NCI-H2227 (cell line): ENCODE data around the gene HOXD4.

Experiments used
- DNase-seq: peaks from one replicate; lab custom pipeline; 2025; ENCODE audit not compliant: unreplicated experiment; lab: John Stamatoyannopoulos, UW

The HOXD4 gene

DNA sequence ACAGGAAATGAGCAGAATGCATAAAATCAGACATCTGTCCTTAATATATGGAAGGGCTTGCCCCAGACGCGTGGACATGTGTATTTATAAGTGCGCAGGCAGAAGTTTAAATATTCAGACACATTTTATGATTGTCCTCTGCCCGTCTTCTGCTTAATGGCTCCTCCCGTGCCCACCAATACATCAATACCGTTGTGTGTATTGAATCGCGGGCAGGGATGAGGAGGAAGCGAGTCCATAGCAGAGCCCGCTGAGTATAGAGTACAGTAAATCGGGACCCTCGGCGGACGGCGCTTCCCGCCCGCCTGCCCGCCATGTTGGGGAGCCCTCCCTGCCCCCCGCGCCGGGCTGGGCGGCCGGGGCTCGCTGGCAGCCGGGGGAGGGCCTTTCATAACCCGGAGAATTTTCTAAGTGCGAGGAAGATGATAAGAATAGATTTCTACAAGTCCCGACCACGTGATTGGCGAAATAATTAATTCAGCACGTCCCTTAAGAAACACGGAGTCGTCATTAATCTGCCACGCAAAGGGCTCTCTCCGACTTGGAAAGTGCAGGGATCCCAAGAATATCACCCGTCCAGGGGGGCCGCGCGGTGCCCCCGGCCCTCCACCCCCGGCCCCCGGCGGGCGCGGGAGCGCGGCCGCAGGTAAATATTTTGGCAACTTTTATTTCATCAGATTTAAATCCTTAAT, 5.6 kb downstream of the HOXD4 start, which contains the start of gene HOXD3:
Gene HOXD3, plus strand, starts transcription at position 501 of the 692 bp plus-strand sequence. CDS start 11,808 bp downstream, outside the sequence.
- DNase-seq, result no peak

GRCh38 chr2:176157499-176158185, 6.3 kb downstream of the HOXD4 start:
- no peak for DNase-seq

GRCh38 chr2:176158186-176158591, 6.8 kb downstream of the HOXD4 start:
- no peak for DNase-seq

DNA sequence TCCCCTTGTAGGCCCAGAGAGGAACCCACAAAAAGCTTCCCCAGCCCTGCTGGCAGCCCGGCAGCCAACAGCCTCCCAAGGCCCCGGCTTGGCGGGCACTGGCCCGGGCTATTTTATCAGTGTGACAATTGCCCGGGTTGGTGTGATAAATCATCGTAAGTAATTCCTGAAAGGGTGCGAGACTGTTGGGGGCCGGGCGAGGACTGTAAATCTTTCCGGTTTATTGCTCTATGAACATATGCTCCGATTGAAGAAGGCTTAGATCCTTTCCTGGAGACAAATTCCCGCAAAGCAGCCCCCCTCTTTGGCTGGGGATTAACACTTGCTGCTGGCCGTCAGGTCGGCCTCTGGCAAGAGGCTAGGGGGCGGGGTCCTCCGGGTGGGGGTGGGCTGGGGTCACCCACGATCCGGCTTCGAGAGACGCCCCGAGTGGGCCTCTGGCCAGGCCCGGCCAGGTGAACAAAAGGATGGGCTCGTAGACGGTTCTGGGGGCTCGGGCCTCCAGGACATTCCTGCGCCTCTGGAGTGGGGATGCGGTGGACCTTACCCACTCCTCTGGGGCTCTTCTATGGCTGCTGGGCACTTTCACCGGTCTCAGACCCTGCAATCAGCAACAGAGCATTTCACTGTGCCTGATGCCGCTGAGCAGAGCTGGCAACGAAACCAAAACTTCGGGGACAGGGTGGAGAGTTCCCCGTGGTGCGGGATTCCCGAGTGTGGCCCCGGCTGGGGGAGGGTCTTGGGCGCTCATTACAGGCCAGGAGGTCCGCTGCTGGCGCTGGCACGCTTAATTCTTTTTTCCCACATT, 7.7 kb downstream of the HOXD4 start:
- DNase-seq, result no peak

- DNase-seq, result no peak
Observed at GRCh38 chr2:176159663-176160250, 8.4 kb downstream of the HOXD4 start.

DNA sequence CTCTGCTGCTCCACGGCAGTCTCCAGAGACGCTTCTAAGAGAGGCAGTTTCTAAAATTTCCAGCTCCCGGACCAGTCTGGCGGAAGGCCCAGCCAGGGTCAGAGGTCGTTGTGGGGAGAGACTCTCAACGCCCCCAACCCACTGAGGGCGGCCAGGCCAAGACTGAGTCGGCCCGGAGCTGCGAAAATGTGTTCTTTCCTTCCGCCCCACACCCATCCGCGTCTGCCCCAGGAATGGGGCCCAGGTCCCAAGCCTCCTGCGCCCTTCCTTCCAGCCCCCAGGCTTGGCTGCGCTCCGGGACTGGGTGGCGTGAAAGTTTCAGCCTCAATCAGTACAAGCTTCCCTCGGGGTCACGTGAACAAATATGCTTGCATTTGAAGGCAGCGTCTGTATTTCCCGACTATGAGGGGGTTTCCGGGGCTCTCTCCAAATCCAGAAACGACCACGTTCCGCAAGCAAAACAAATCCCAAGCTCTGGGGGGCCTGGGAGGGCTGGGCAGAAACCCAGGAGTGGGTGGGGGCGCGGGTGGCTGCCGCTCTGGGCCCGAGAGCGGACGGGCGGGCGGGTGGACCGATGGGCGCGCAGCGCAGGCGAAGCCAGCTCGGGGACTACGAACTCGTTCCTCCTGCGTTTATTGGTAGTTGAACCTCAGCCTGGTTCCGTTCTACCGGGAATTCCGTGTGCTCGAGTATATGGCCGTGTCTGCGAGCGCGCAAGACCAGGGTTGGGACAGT, 9.1 kb downstream of the HOXD4 start:
- no peak for DNase-seq

DNA sequence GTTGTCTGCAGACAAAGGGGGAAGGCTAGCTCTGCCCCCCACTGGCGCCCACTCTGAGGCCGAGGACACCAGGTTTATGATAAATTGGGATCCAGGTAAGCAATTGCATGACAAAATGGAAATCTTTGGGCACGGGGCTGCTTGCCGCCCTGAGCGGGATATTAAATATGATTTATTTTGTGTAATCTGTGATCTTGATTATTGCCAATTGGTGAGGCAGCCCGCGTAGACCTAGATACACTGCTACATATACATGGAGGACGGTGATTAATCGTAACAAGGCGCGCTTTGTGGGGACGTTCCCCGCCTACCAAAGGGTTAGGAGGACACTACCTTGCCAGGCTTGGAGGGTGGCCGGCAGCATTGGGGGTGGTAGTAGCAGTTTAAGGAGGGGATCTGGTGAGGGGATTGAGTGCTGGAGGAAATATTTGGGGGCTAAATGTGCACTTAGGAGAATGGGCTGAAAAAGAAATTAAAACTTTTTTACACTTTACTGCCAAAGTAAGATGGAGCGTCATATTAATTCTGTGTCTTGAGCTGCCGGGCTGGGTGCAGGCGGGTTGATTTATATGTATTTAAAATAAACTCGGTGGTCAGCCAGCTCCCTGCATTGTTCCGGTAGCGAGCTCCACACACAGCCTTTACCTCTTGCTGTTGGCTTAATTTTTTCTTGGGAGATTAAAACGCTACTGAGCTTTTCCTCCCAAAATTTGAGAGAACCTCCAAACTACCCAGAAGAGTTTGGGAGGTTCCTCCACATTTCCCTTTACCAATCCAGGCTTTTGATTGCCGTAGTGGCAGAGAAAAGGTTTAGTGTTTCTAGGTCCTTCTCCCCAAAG, 9.9 kb downstream of the HOXD4 start:
- no peak for DNase-seq

DNA sequence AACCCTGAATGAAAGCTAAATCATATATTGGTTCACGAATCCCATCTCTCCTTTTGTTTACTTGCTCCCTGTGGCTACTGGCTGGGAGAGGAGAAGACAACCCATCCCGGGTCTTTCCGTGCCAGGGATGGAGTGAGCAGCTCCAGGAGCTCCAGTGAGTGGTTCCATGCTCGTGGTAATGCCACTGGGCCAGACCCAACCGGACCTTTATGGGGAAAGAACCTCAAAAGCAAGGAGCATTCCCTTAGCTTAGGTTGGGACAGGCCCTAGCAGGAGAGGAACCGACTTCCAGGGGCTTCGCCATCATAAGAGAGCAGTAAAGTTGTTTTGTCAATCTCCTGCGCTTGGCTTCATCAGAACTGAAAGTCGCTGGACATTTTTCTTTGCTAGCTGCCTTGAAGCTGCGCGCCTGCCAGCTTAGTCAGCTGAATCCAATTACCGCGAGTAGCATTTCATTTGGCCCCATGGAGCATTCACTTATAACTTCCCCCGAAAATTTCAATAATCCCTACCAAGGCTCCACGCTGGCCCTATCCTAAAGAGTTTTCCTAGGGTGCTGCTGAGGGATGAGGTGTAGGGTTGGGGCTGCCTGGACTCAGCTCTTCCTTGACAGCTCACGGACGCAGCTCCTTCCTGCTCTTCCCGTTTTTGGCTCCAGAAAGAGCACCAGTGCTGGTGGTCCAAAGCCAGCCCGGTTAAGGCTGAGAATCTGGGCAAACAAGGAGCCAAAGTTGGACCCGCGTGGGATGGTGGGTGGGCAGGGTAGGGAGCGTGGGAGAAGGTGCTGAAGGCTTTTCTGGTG, 10.7 kb downstream of the HOXD4 start:
- no peak for DNase-seq

- no peak for DNase-seq
Observed at GRCh38 chr2:176162911-176163671, 11.7 kb downstream of the HOXD4 start.

- no peak for DNase-seq
Observed at GRCh38 chr2:176163672-176164056, 12.3 kb downstream of the HOXD4 start.

GRCh38 chr2:176164201-176164600, 12.9 kb downstream of the HOXD4 start:
- DNase-seq, result no peak

GRCh38 chr2:176164611-176165369, 13.4 kb downstream of the HOXD4 start:
- DNase-seq, result no peak

- DNase-seq, result no peak
Observed at GRCh38 chr2:176165370-176166050, 14.2 kb downstream of the HOXD4 start.

GRCh38 chr2:176166272-176166671, 14.9 kb downstream of the HOXD4 start:
- DNase-seq, result no peak

DNA sequence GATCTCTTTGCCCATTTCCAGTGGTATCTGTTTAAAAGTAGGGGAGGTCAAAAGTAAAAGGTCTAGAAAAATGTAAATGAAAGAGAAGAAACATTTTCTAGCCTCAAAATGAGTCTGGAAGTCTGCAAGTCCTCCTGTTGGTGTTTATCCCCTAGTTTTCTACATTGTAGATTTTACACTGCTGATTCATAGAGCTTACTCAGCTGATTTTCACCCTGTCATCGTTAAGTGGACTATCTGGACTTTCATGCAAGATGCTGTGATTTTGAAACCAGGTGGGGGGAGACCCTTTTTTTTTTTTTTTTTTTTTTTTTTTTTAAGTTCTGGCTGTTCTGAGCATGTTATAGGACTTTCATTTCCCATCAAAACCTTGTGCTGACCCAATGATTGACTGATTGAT, 16.0 kb downstream of the HOXD4 start:
- no peak for DNase-seq

- DNase-seq, result no peak
Observed at GRCh38 chr2:176169181-176169580, 17.8 kb downstream of the HOXD4 start.

DNA sequence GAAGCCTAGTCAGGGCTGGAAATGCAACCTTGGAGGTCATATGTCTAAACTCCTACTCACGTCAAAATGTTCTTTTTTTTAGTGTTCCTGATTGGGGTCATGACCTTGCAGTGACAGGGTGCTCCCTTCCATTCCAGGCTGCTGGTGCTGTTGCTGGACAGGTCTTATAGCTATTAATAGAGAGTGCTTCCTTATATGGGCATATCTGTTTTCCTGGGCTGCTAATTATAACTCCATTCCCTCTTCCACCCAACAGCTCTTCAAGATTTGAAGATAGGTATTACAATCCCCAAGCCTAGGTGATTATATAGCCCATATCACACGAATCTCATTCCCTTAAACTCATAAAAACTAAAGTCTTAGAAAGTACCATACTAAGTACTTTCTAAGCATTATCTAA, 18.4 kb downstream of the HOXD4 start:
- no peak for DNase-seq
